GM18517 (cell line): Measurements from ENCODE around the gene PRDM4.
A peak's percentile ranks its signal among the peaks of the same experiment; 100 is the strongest.
"Not testable (repeated sequence)": the region's sequence is repeated elsewhere in the genome, so short reads cannot be mapped to it uniquely, and the experiment has no call there.

Experiments used
- ATAC-seq: cut with Tn5 transposase; IDR thresholded peaks from one replicate; pipeline ENCODE4 v1.9.1; 2021; ENCODE audit warnings: mild to moderate bottlenecking, moderate library complexity; ENCODE audit not compliant: unreplicated experiment

PRDM4 gene

DNA sequence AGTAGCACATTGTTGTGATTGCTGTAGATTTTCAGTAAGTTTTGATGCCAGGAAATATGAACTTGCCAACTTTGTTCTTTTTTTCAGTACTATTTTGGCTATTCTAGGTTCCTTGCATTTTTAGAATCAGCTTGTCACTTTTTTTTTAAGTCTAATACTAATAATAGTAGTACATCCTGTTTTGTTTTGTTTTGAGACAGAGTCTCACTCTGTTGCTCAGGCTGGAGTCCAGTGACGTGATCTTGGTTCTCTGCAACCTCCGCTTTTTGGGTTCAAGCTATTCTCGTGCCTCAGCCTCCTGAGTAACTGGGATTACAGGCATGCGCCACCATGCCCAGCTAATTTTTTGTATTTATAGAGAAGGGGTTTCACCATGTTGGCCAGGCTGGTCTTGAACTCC is 58.8 kb downstream of the PRDM4 start:
- ATAC-seq, result no peak

DNA sequence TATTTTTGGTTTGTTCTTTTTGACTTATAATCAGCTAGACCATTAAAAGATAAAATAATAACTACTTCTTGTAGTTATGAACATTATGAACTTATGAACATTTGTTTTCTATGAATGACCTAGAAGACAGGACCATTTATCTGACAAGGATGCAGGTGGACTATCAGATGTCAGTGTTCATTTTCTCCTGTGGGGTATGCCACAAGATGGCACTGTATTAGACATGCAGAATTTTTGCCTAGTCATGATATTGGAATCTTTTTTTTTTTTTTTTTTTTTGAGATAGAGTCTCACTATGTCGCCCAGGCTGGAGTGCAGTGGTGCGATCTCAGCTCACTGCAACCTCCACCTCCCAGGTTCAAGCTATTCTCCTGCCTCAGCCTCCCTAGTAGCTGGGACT is 65.2 kb downstream of the PRDM4 start:
- not testable (repeated sequence) for ATAC-seq

DNA sequence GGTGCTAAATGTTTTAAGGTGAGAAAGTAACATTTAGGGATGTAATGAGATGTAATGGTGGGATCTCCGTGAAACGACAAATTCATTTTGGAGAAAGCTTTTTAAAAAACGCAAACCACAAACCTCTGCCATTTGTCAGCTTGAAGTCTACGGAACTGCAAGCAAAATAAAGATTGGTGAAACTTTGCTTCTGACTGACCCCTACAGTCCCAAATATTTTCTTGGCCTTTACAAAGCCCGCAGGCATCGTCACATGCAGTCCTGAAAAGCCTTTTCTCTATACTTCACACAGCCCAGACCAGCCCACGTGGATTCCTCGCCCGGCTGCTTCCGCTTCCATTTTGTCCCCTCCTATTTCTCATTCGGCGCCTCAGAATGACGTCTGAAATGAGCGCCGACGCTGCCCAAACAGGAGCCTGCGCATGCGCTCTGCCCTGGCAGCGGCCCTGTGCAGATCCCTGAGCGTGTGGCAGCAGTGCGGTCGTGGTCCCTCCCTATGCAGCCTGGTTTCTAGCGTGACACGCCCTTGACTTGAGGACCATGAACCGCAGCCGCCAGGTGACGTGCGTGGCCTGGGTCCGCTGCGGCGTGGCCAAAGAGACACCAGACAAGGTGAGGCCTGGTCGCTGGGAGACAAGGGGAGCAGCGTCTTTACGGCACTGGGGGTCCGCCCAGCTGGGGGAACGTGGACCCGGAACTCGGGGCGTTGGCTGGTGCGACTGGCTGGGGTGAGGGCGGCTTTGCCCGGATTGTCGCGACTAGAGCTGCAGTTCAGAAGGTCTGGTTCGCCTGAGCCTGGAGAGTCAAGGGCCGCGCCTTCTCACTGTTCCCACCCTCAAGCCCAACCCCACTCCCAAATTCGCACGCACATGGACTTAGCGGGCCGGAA is 75.3 kb downstream of the PRDM4 start, which contains the start of gene PWP1:
Gene PWP1 (plus strand): TSS at position 440 of the 889 bp plus-strand sequence. CDS start 101 bp downstream, at position 541.
- peak; percentile 84 for ATAC-seq

DNA sequence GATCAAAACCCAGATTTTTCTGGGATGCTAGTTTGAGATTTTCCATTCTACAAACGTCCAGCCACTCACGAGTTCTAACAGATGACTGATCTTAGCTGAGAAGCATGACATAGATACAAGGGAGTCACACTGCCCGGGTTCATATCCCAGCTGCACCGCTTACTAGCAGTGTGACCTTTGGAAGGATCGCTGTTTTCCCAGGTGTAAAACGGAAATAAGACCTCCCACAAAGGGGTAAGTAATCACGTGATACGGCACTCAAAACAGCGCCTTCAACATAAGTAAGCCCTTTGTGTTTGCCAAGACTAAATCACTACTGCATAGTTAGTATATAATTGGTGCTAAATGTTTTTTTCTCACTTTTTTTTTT is 76.0 kb downstream of the PRDM4 start:
- ATAC-seq, result no peak

DNA sequence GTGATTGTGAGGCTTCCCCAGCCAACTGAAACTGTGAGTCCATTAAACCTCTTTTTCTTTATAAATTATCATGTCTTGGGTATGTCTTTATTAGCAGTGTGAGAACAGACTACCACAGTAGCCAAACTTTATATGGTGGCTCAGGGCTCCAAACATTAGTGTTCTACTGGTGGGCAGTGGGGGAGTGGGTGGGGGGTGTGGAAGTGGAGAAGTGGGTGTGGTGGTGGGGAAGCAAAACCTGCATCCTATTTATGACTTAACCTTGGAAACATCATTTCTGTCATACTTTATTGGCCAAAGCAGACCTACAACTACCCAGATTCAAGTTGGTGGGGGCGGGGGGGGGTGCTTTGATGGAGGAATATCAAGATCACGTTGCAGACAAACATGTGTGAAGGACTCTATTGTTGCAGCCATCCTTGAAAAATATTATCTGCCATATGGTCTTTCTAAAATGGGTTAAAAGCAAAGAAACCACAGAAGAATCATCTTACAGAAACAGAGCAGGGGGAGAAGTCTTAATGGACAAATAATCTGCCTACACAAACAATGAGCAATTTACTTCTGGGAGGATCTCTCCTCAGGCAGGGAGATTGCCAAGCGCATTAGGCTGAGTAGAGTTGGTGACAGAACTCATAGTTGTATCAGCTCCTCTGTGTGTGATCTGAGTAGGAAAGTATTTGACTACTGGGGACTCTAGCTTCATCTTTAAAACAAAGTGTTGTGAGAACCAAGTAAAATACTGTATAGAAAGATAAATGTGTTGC is 76.7 kb downstream of the PRDM4 start:
- no peak for ATAC-seq
